Measurements from ENCODE around the gene LRP10. TPM values are rescaled to one million over a fixed set of nuclear protein-coding genes. Genes with fewer than 3 reads are reported as not detected.
"Not testable (repeated sequence)": the region's sequence is repeated elsewhere in the genome, so short reads cannot be mapped to it uniquely, and the experiment has no call there.

The LRP10 gene, protein sequence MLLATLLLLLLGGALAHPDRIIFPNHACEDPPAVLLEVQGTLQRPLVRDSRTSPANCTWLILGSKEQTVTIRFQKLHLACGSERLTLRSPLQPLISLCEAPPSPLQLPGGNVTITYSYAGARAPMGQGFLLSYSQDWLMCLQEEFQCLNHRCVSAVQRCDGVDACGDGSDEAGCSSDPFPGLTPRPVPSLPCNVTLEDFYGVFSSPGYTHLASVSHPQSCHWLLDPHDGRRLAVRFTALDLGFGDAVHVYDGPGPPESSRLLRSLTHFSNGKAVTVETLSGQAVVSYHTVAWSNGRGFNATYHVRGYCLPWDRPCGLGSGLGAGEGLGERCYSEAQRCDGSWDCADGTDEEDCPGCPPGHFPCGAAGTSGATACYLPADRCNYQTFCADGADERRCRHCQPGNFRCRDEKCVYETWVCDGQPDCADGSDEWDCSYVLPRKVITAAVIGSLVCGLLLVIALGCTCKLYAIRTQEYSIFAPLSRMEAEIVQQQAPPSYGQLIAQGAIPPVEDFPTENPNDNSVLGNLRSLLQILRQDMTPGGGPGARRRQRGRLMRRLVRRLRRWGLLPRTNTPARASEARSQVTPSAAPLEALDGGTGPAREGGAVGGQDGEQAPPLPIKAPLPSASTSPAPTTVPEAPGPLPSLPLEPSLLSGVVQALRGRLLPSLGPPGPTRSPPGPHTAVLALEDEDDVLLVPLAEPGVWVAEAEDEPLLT
- 87.8 and 125 TPM in 2 replicates for polyA plus RNA-seq (2011; rRNA removed)
- 128 and 185 TPM in 2 replicates for polyA minus RNA-seq (2011; rRNA and poly(A)+ RNA removed)

GRCh38 chr14:22871224-22872032 lies at the start of gene LRP10:
Gene LRP10, plus strand, starts transcription at chr14:22871740. Its CDS starts 564 bp downstream, at chr14:22872304.
- CTCF ChIA-PET: interaction anchor here (0.8 to 5.2 kb wide), 18 partner anchors 10 to 315 kb away, joined by 3 to 110 read pairs (median 9); partner anchors contain the start of genes OXA1L, RBM23 and REM2
- no peak for DNase-seq (ENCODE audit: low read depth, low spot score)

GRCh38 chr14:22822016-22822570 lies 49.4 kb upstream of the LRP10 start:
- ChIA-PET CTCF (interaction anchor here (0.5 to 8.7 kb wide), 34 partner anchors 9 to 720 kb away, joined by 3 to 217 read pairs (median 6); partner anchors contain the start of genes LRP10, MMP14 and OXA1L), POLR2A (interaction anchor here (0.5 to 3.4 kb wide), 8 partner anchors 16 to 105 kb away, joined by 3 to 35 read pairs (median 6); partner anchors contain the start of genes OXA1L and RBM23)
- no peak overlapping the region for H3K4me3 ChIP-seq (ENCODE audit: low read depth, low read length)
- no peak for DNase-seq (ENCODE audit: low read depth, low spot score)
- H3K9me3 ChIP-seq (ENCODE audit: control insufficient read depth, insufficient read depth, low read length): no peaks in the 10 kb centered on the region; the same call in 1 of the 2 replicates
- TF ChIP-seq, protein P1, sequence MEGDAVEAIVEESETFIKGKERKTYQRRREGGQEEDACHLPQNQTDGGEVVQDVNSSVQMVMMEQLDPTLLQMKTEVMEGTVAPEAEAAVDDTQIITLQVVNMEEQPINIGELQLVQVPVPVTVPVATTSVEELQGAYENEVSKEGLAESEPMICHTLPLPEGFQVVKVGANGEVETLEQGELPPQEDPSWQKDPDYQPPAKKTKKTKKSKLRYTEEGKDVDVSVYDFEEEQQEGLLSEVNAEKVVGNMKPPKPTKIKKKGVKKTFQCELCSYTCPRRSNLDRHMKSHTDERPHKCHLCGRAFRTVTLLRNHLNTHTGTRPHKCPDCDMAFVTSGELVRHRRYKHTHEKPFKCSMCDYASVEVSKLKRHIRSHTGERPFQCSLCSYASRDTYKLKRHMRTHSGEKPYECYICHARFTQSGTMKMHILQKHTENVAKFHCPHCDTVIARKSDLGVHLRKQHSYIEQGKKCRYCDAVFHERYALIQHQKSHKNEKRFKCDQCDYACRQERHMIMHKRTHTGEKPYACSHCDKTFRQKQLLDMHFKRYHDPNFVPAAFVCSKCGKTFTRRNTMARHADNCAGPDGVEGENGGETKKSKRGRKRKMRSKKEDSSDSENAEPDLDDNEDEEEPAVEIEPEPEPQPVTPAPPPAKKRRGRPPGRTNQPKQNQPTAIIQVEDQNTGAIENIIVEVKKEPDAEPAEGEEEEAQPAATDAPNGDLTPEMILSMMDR (IDR thresholded peaks at IDR 0.05; ENCODE audit: low read depth, low read length): no peak
- H3K27ac ChIP-seq (ENCODE audit: low read depth, low read length): peak overlapping the region; percentile 65
- H3K27me3 ChIP-seq (ENCODE audit: control insufficient read depth, insufficient read depth, low read length): no peaks in the 10 kb centered on the region

More at GRCh38 chr14:22871224-22872032, at the start of gene LRP10:
- peak within 1 kb of the TSS; percentile 91 for H3K27ac ChIP-seq (ENCODE audit: low read depth, low read length)
- POLR2A ChIA-PET: interaction anchor here (0.8 to 1.3 kb wide), 3 partner anchors 11 to 106 kb away, joined by 4 to 10 read pairs (median 5); no protein-coding TSS in a partner anchor
- TF ChIP-seq, protein P1 (IDR thresholded peaks at IDR 0.05; ENCODE audit: low read depth, low read length): no peak
- H3K4me3 ChIP-seq (ENCODE audit: low read depth, low read length): peak within 1 kb of the TSS; percentile 80
- no peaks in the 10 kb centered on the region; the same call in 1 of the 2 replicates for H3K9me3 ChIP-seq (ENCODE audit: control insufficient read depth, insufficient read depth, low read length)
- H3K27me3 ChIP-seq (ENCODE audit: control insufficient read depth, insufficient read depth, low read length): no peaks in the 10 kb centered on the region

GRCh38 chr14:22822571-22823098 lies 48.9 kb upstream of the LRP10 start:
- TF ChIP-seq, protein P1 (IDR thresholded peaks at IDR 0.05; ENCODE audit: low read depth, low read length): peak; percentile 87
- Histone ChIP-seq H3K27ac (ENCODE audit: low read depth, low read length) (peak overlapping the region; percentile 65), H3K4me3 (ENCODE audit: low read depth, low read length) (peak overlapping the region; percentile 34), H3K27me3 (ENCODE audit: control insufficient read depth, insufficient read depth, low read length) (no peaks in the 10 kb centered on the region), H3K9me3 (ENCODE audit: control insufficient read depth, insufficient read depth, low read length) (no peaks in the 10 kb centered on the region; the same call in 1 of the 2 replicates)
- ChIA-PET CTCF (interaction anchor here (0.5 to 8.7 kb wide), 42 partner anchors 9 to 721 kb away, joined by 3 to 217 read pairs (median 4); partner anchors contain the start of genes LRP10, MMP14 and OXA1L), POLR2A (interaction anchor here (0.5 to 3.4 kb wide), 9 partner anchors 16 to 160 kb away, joined by 3 to 35 read pairs (median 6); partner anchors contain the start of genes AJUBA, OXA1L and RBM23)
- peak; percentile 62 for DNase-seq (ENCODE audit: low read depth, low spot score)

GRCh38 chr14:22824711-22825359 lies 46.7 kb upstream of the LRP10 start:
- CTCF ChIA-PET: interaction anchor here (0.8 to 8.7 kb wide), 7 partner anchors 10 to 268 kb away, joined by 3 to 217 read pairs (median 28); partner anchors contain the start of gene LRP10
- peak; percentile 87 for DNase-seq (ENCODE audit: low read depth, low spot score)
- H3K27ac ChIP-seq (ENCODE audit: low read depth, low read length): peak overlapping the region; percentile 92
- H3K4me3 ChIP-seq (ENCODE audit: low read depth, low read length): peak overlapping the region; percentile 5; the same call in 1 of the 2 replicates
- H3K9me3 ChIP-seq (ENCODE audit: control insufficient read depth, insufficient read depth, low read length): no peaks in the 10 kb centered on the region; the same call in 1 of the 2 replicates
- POLR2A ChIA-PET: interaction anchor here (0.7 to 3.4 kb wide), 5 partner anchors 10 to 26 kb away, joined by 3 to 35 read pairs (median 6); no protein-coding TSS in a partner anchor
- H3K27me3 ChIP-seq (ENCODE audit: control insufficient read depth, insufficient read depth, low read length): no peaks in the 10 kb centered on the region
- TF ChIP-seq, protein P1 (IDR thresholded peaks at IDR 0.05; ENCODE audit: low read depth, low read length): no peak

- H3K4me3 ChIP-seq (ENCODE audit: low read depth, low read length); H3K27me3 ChIP-seq (ENCODE audit: control insufficient read depth, insufficient read depth, low read length); H3K9me3 ChIP-seq (ENCODE audit: control insufficient read depth, insufficient read depth, low read length); DNase-seq (ENCODE audit: low read depth, low spot score): not testable (repeated sequence)
- ChIA-PET POLR2A (interaction anchor here (1.0 kb wide), 1 partner anchor 9 kb away, joined by 4 read pairs; no protein-coding TSS in a partner anchor), CTCF (interaction anchor here (1.0 kb wide), 1 partner anchor 272 kb away, joined by 3 read pairs; no protein-coding TSS in a partner anchor)
- H3K27ac ChIP-seq (ENCODE audit: low read depth, low read length): peak overlapping the region; percentile 11
Observed at GRCh38 chr14:22829076-22829660, 42.4 kb upstream of the LRP10 start.
